Left kidney (tissue), 8 donors: ENCODE data around the gene KLF6. TPM values are rescaled to one million over a fixed set of nuclear protein-coding genes. Genes with fewer than 3 reads are reported as not detected.

Source experiments
- DNase-seq: peaks from one replicate; pipeline ENCODE4 v3.0.0-alpha.2; 2013
- long read RNA-seq, 8 donors: transcript quantifications; one replicate each; lab custom pipeline, GENCODE V29; 2026
- polyA plus RNA-seq: library from polyadenylated mRNA; unstranded; fragments of 120-200 nt; gene quantifications from one replicate; pipeline ENCODE4 v1.2.1, GENCODE V29; 2013; ENCODE audit not compliant: insufficient read length

The KLF6 gene
- 55.3 TPM for polyA plus RNA-seq
- long read RNA-seq, donor 1, full-length matches to known transcripts = 24 of 24 reads
- long read RNA-seq, donor 1, partial matches to known transcripts = 0 of 24 reads
- long read RNA-seq, donor 1, other reads (novel, unspliced or antisense) = 0 of 24 reads
- long read RNA-seq, donor 2, full-length matches to known transcripts = 24 of 24 reads
- long read RNA-seq, donor 2, partial matches to known transcripts = 0 of 24 reads
- long read RNA-seq, donor 2, other reads (novel, unspliced or antisense) = 0 of 24 reads
- long read RNA-seq, donor 3, full-length matches to known transcripts = 16 of 16 reads
- long read RNA-seq, donor 3, partial matches to known transcripts = 0 of 16 reads
- long read RNA-seq, donor 3, other reads (novel, unspliced or antisense) = 0 of 16 reads
- long read RNA-seq, donor 4, partial matches to known transcripts = 0 of 1 reads
- long read RNA-seq, donor 4, other reads (novel, unspliced or antisense) = 0 of 1 reads
- long read RNA-seq, donor 5, full-length matches to known transcripts = 12 of 12 reads
- long read RNA-seq, donor 5, partial matches to known transcripts = 0 of 12 reads
- long read RNA-seq, donor 5, other reads (novel, unspliced or antisense) = 0 of 12 reads
- long read RNA-seq, donor 6, full-length matches to known transcripts = 16 of 16 reads
- long read RNA-seq, donor 6, partial matches to known transcripts = 0 of 16 reads
- long read RNA-seq, donor 6, other reads (novel, unspliced or antisense) = 0 of 16 reads
- long read RNA-seq, donor 7, full-length matches to known transcripts = 27 of 27 reads
- long read RNA-seq, donor 7, partial matches to known transcripts = 0 of 27 reads
- long read RNA-seq, donor 7, other reads (novel, unspliced or antisense) = 0 of 27 reads
- long read RNA-seq, donor 8, full-length matches to known transcripts = 15 of 15 reads
- long read RNA-seq, donor 8, partial matches to known transcripts = 0 of 15 reads
- long read RNA-seq, donor 8, other reads (novel, unspliced or antisense) = 0 of 15 reads

GRCh38 chr10:3784510-3785250 is at the start of gene KLF6:
KLF6 (minus strand) TSS chr10:3785209; CDS start chr10:3785014, 195 bp downstream.
- DNase-seq = no peak

- no peak for DNase-seq
These were observed 49.4 kb upstream of the KLF6 start for GRCh38 chr10:3834404-3834803.

- DNase-seq = no peak
These were observed 48.0 kb upstream of the KLF6 start for GRCh38 chr10:3833046-3833445.

- no peak for DNase-seq
These were observed 47.2 kb upstream of the KLF6 start for GRCh38 chr10:3832022-3832786.

GRCh38 chr10:3831608-3832007 is 46.6 kb upstream of the KLF6 start:
- no peak for DNase-seq

GRCh38 chr10:3830946-3831345 is 45.9 kb upstream of the KLF6 start:
- no peak for DNase-seq

GRCh38 chr10:3829156-3830050 is 44.4 kb upstream of the KLF6 start:
- no peak for DNase-seq

- no peak for DNase-seq
These were observed 43.6 kb upstream of the KLF6 start for GRCh38 chr10:3828404-3829155.

- DNase-seq = no peak
These were observed 42.9 kb upstream of the KLF6 start for GRCh38 chr10:3827768-3828403.

GRCh38 chr10:3827266-3827665 is 42.3 kb upstream of the KLF6 start:
- DNase-seq = no peak

- DNase-seq = no peak
These were observed 40.9 kb upstream of the KLF6 start for GRCh38 chr10:3825862-3826351.

- DNase-seq = no peak
These were observed 40.2 kb upstream of the KLF6 start for GRCh38 chr10:3825244-3825643.

- no peak for DNase-seq
These were observed 37.7 kb upstream of the KLF6 start for GRCh38 chr10:3822541-3823330.

- no peak for DNase-seq
These were observed 35.2 kb upstream of the KLF6 start for GRCh38 chr10:3820255-3820654.

- no peak for DNase-seq
These were observed 32.0 kb upstream of the KLF6 start for GRCh38 chr10:3816995-3817394.

GRCh38 chr10:3814838-3815220 is 29.8 kb upstream of the KLF6 start:
- no peak for DNase-seq

- no peak for DNase-seq
These were observed 29.2 kb upstream of the KLF6 start for GRCh38 chr10:3813986-3814837.
